ENCODE measurements around the gene INSYN1. TPM values are rescaled to one million over a fixed set of nuclear protein-coding genes. Genes with fewer than 3 reads are reported as not detected.

The INSYN1 gene
- total RNA-seq: 13.0 TPM

- DNase-seq (ENCODE audit: low spot score in 2 of 2): no peak
Observed at GRCh38 chr15:73753250-73754130, at the start of gene INSYN1. Gene INSYN1, minus strand, starts transcription at chr15:73753351. Its CDS starts 2,221 bp downstream, at chr15:73751130.

GRCh38 chr15:73802431-73803041, 49.4 kb upstream of the INSYN1 start:
- peak; percentile 44 to 84 for DNase-seq (ENCODE audit: low spot score in 2 of 2)
- Histone ChIP-seq H3K36me3 (no peaks in the 10 kb centered on the region), H3K4me1 (peaks cover 20 to 46% of the 10 kb centered on the region in 2 donors), H3K4me3 (no peak overlapping the region), H3K9me3 (no peaks in the 10 kb centered on the region), H3K27me3 (no peaks in the 10 kb centered on the region), H3K27ac (peak overlapping the region; percentile 82 to 93)
- no peak for TF ChIP-seq CTCF (IDR thresholded peaks at IDR 0.05)
- intact Hi-C loops (cut with DNase I): loop anchor here (5.0 kb wide), 1 partner anchor 120 kb away; no protein-coding TSS in a partner anchor

More at GRCh38 chr15:73753250-73754130, at the start of gene INSYN1:
- Histone ChIP-seq H3K4me1 (peaks cover 5% of the 10 kb centered on the region in 2 donors), H3K4me3 (peak within 1 kb of the TSS; percentile 80 to 98), H3K27me3 (no peaks in the 10 kb centered on the region), H3K36me3 (no peaks in the 10 kb centered on the region), H3K27ac (peak within 1 kb of the TSS in 1 of 2 donors; percentile 70), H3K9me3 (no peaks in the 10 kb centered on the region)
- intact Hi-C loops (cut with DNase I): loop anchor here (2.0 kb wide), 1 partner anchor 47 kb away; no protein-coding TSS in a partner anchor
- no peak for TF ChIP-seq CTCF (IDR thresholded peaks at IDR 0.05)

- DNase-seq (ENCODE audit: low spot score in 2 of 2): peak; percentile 18 to 86
- no peaks in the 10 kb centered on the region for H3K36me3 ChIP-seq
Observed at GRCh38 chr15:73800662-73801345, 47.7 kb upstream of the INSYN1 start.

GRCh38 chr15:73799466-73799865, 46.3 kb upstream of the INSYN1 start:
- peaks cover 20 to 46% of the 10 kb centered on the region in 2 donors for H3K4me1 ChIP-seq
- H3K9me3 ChIP-seq: no peaks in the 10 kb centered on the region
- no peaks in the 10 kb centered on the region for H3K36me3 ChIP-seq
- no peaks in the 10 kb centered on the region for H3K27me3 ChIP-seq
- no peak overlapping the region for H3K4me3 ChIP-seq
- DNase-seq (ENCODE audit: low spot score in 2 of 2): no peak
- H3K27ac ChIP-seq: peak overlapping the region; percentile 82 to 93
- intact Hi-C loops (cut with DNase I): no loop called here
- TF ChIP-seq CTCF (IDR thresholded peaks at IDR 0.05): no peak

More at GRCh38 chr15:73800662-73801345, 47.7 kb upstream of the INSYN1 start:
- intact Hi-C loops (cut with DNase I): loop anchor here (2.0 to 5.0 kb wide), 2 partner anchors 48 to 121 kb away; partner anchors contain the start of gene INSYN1
- no peak for TF ChIP-seq CTCF (IDR thresholded peaks at IDR 0.05)
- Histone ChIP-seq H3K9me3 (no peaks in the 10 kb centered on the region), H3K27me3 (no peaks in the 10 kb centered on the region), H3K4me3 (no peak overlapping the region), H3K4me1 (peaks cover 20 to 46% of the 10 kb centered on the region in 2 donors), H3K27ac (peak overlapping the region; percentile 82 to 93)

- no peaks in the 10 kb centered on the region for H3K36me3 ChIP-seq
- peaks cover 13 to 34% of the 10 kb centered on the region in 2 donors for H3K4me1 ChIP-seq
- no peak for DNase-seq (ENCODE audit: low spot score in 2 of 2)
- H3K27me3 ChIP-seq: no peaks in the 10 kb centered on the region
- H3K9me3 ChIP-seq: no peaks in the 10 kb centered on the region
- no peak for TF ChIP-seq CTCF (IDR thresholded peaks at IDR 0.05)
- H3K27ac ChIP-seq: no peak overlapping the region
- no peak overlapping the region for H3K4me3 ChIP-seq
- intact Hi-C loops (cut with DNase I): no loop called here
Observed at GRCh38 chr15:73797366-73798158, 44.4 kb upstream of the INSYN1 start.
